ENCODE results near the gene GABRG3.

GRCh38 chr15:26985050-26985449 is 14.1 kb downstream of the GABRG3 start:
- TF ChIP-seq POLR2A (IDR thresholded peaks at IDR 0.05) (no peak), CTCF (IDR thresholded peaks at IDR 0.05) (no peak)
